DND-41 (cell line): ENCODE results near the gene FAM3D.

ENCODE experiments used
- ATAC-seq: fragments of 200-7000 bp; cut with Tn5 transposase; 3 replicates; pipeline ENCODE4 v1.9.1; 2021; ENCODE audit warnings: low read depth; ENCODE audit not compliant: insufficient read depth
- DNase-seq: peaks from one replicate; pipeline ENCODE4 v3.0.0-alpha.2; 2020
- H2AFZ ChIP-seq: 2 replicates; pipeline ENCODE4 v1.6.0; 2012; ENCODE audit warnings: low read depth, low read length
- H3K27ac ChIP-seq: 2 replicates; pipeline ENCODE4 v1.5.1; 2012; ENCODE audit warnings: low read length, inconsistent platforms
- H3K27me3 ChIP-seq: fragments of 200-600 bp; sonication (generic); 2 replicates; pipeline ENCODE4 v1.6.0; 2012; ENCODE audit warnings: low read length, mild to moderate bottlenecking, inconsistent platforms; ENCODE audit not compliant: insufficient read depth, poor library complexity
- H3K36me3 ChIP-seq: 2 replicates; pipeline ENCODE4 v1.5.1; 2012; ENCODE audit warnings: low read length, inconsistent platforms; ENCODE audit not compliant: insufficient read depth
- H3K4me1 ChIP-seq: 2 replicates; pipeline ENCODE4 v1.5.1; 2012; ENCODE audit warnings: mild to moderate bottlenecking, low read length; ENCODE audit not compliant: insufficient read depth
- H3K4me2 ChIP-seq: 2 replicates; pipeline ENCODE4 v1.6.0; 2012; ENCODE audit warnings: mild to moderate bottlenecking, moderate library complexity, low read length, inconsistent platforms; ENCODE audit not compliant: insufficient read depth
- H3K4me3 ChIP-seq, 2 experiments: fragments of 200-600 bp in 1 of 2; shearing (Covaris generic) in 1 of 2; 2 replicates each; pipeline ENCODE4 v1.5.1; 2012 to 2016; ENCODE audit warnings: inconsistent platforms in 2 of 2, low read length in 2 of 2, mild to moderate bottlenecking in 2 of 2, low read depth in 1 of 2, moderate library complexity in 1 of 2
- H3K79me2 ChIP-seq: 2 replicates; pipeline ENCODE4 v1.6.0; 2012; ENCODE audit warnings: low read length, inconsistent platforms; ENCODE audit not compliant: insufficient read depth
- H3K9ac ChIP-seq: 2 replicates; pipeline ENCODE4 v1.6.0; 2012; ENCODE audit warnings: low read depth, mild to moderate bottlenecking, inconsistent platforms, low read length, moderate library complexity
- H3K9me3 ChIP-seq: 2 replicates; pipeline ENCODE4 v1.5.1; 2012; ENCODE audit warnings: low read length, moderate library complexity, mild to moderate bottlenecking, inconsistent platforms; ENCODE audit not compliant: insufficient read depth, severe bottlenecking
- H4K20me1 ChIP-seq: 2 replicates; pipeline ENCODE4 v1.6.0; 2012; ENCODE audit warnings: low read length; ENCODE audit not compliant: insufficient read depth
- EZH2 ChIP-seq: IDR thresholded peaks from 3 replicates; pipeline ENCODE4 v1.6.1; 2012; ENCODE audit warnings: borderline replicate concordance, low read depth, mild to moderate bottlenecking, moderate library complexity, low read length, inconsistent platforms; ENCODE audit not compliant: severe bottlenecking
- TF ChIP-seq, protein P1 (sequence below): IDR thresholded peaks from 2 replicates; pipeline ENCODE4 v1.5.1; 2012; ENCODE audit warnings: borderline replicate concordance, low read length, moderate library complexity, mild to moderate bottlenecking; ENCODE audit not compliant: poor library complexity, severe bottlenecking; ENCODE audit errors: extremely low read depth

Gene FAM3D

GRCh38 chr3:58633157-58633865 lies 33.3 kb downstream of the FAM3D start:
- Histone ChIP-seq H2AFZ (no peak overlapping the region), H3K4me3 (no peak overlapping the region), H3K79me2 (no peaks in the 10 kb centered on the region), H3K27ac (no peak overlapping the region), H3K9me3 (no peaks in the 10 kb centered on the region), H3K27me3 (peaks cover 17% of the 10 kb centered on the region), H4K20me1 (no peaks in the 10 kb centered on the region), H3K36me3 (no peaks in the 10 kb centered on the region), H3K4me2 (no peak overlapping the region), H3K4me1 (no peaks in the 10 kb centered on the region), H3K9ac (no peak overlapping the region)
- no peak for TF ChIP-seq EZH2
- TF ChIP-seq, protein P1, sequence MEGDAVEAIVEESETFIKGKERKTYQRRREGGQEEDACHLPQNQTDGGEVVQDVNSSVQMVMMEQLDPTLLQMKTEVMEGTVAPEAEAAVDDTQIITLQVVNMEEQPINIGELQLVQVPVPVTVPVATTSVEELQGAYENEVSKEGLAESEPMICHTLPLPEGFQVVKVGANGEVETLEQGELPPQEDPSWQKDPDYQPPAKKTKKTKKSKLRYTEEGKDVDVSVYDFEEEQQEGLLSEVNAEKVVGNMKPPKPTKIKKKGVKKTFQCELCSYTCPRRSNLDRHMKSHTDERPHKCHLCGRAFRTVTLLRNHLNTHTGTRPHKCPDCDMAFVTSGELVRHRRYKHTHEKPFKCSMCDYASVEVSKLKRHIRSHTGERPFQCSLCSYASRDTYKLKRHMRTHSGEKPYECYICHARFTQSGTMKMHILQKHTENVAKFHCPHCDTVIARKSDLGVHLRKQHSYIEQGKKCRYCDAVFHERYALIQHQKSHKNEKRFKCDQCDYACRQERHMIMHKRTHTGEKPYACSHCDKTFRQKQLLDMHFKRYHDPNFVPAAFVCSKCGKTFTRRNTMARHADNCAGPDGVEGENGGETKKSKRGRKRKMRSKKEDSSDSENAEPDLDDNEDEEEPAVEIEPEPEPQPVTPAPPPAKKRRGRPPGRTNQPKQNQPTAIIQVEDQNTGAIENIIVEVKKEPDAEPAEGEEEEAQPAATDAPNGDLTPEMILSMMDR, result no peak
- ATAC-seq, result no peak
- no peak for DNase-seq

GRCh38 chr3:58631742-58632141 lies 34.8 kb downstream of the FAM3D start:
- Histone ChIP-seq H3K4me3 (no peak overlapping the region), H3K36me3 (no peaks in the 10 kb centered on the region), H3K79me2 (no peaks in the 10 kb centered on the region), H3K27me3 (peaks cover 13% of the 10 kb centered on the region), H3K4me1 (no peaks in the 10 kb centered on the region), H4K20me1 (0 out of 2 replicates have a peak, but pooled peaks cover 3% of the 10 kb centered on the region), H3K9me3 (no peaks in the 10 kb centered on the region), H3K9ac (no peak overlapping the region), H3K4me2 (no peak overlapping the region), H2AFZ (no peak overlapping the region), H3K27ac (no peak overlapping the region)
- DNase-seq, result no peak
- TF ChIP-seq, protein P1, result no peak
- TF ChIP-seq EZH2, result no peak
- ATAC-seq, result no peak

GRCh38 chr3:58630710-58631092 lies 35.9 kb downstream of the FAM3D start:
- Histone ChIP-seq H3K36me3 (no peaks in the 10 kb centered on the region), H3K9ac (no peak overlapping the region), H3K9me3 (no peaks in the 10 kb centered on the region), H2AFZ (no peak overlapping the region), H3K27me3 (peaks cover 13% of the 10 kb centered on the region), H3K27ac (no peak overlapping the region), H3K4me1 (no peaks in the 10 kb centered on the region), H3K4me3 (no peak overlapping the region), H4K20me1 (0 out of 2 replicates have a peak, but pooled peaks cover 3% of the 10 kb centered on the region), H3K4me2 (no peak overlapping the region), H3K79me2 (no peaks in the 10 kb centered on the region)
- ATAC-seq (no peak), DNase-seq (no peak)
- no peak for TF ChIP-seq EZH2
- TF ChIP-seq, protein P1, result no peak
